Immature natural killer cell (primary cell): Measurements from ENCODE around the gene MTA2. TPM values are rescaled to one million over a fixed set of nuclear protein-coding genes. Genes with fewer than 3 reads are reported as not detected.
"Not testable (repeated sequence)": the region's sequence is repeated elsewhere in the genome, so short reads cannot be mapped to it uniquely, and the experiment has no call there.

ENCODE experiments used
- DNase-seq, 3 donors: peaks; one replicate each; pipeline ENCODE4 v3.0.0; 2022; ENCODE audit warnings: mixed read lengths in 1 of 3
- H3K27ac Mint-ChIP-seq, 6 donors: one replicate each; pipeline ENCODE4 v1.8.0; 2020; ENCODE audit warnings: mixed read lengths in 6 of 6, mild to moderate bottlenecking in 5 of 6, inconsistent platforms in 4 of 6, moderate library complexity in 3 of 6
- H3K27me3 Mint-ChIP-seq, 3 donors: one replicate each; pipeline ENCODE4 v1.8.0; 2020 to 2021; ENCODE audit warnings: low read depth in 3 of 3, mild to moderate bottlenecking in 3 of 3, mixed read lengths in 3 of 3, moderate library complexity in 3 of 3, inconsistent platforms in 1 of 3
- H3K36me3 Mint-ChIP-seq, 3 donors: one replicate each; pipeline ENCODE4 v1.8.0; 2020; ENCODE audit warnings: mixed read lengths in 3 of 3, inconsistent platforms in 2 of 3, mild to moderate bottlenecking in 2 of 3
- H3K4me1 Mint-ChIP-seq, 2 donors: one replicate each; pipeline ENCODE4 v1.8.0; 2020; ENCODE audit warnings: inconsistent platforms in 2 of 2, mild to moderate bottlenecking in 2 of 2, mixed read lengths in 2 of 2, moderate library complexity in 1 of 2
- H3K4me3 Mint-ChIP-seq, 5 donors: one replicate each; pipeline ENCODE4 v1.8.0; 2020; ENCODE audit warnings: mild to moderate bottlenecking in 5 of 5, mixed read lengths in 5 of 5, inconsistent platforms in 3 of 5, moderate library complexity in 3 of 5
- H3K9me3 Mint-ChIP-seq, 6 donors: one replicate each; pipeline ENCODE4 v1.8.0; 2020; ENCODE audit warnings: mild to moderate bottlenecking in 6 of 6, mixed read lengths in 6 of 6, inconsistent platforms in 4 of 6, moderate library complexity in 3 of 6
- polyA plus RNA-seq, 3 donors: library from polyadenylated mRNA; unstranded; fragments of 300-500 nt; fragmentation: Illumina TruSeq; gene quantifications; one replicate each; pipeline ENCODE4 v1.2.3, GENCODE V29; 2021

MTA2 gene
- polyA plus RNA-seq, 3 donors from 2014 or later, result 9.7 to 48.4 (median 22.4) TPM

- Mint-ChIP-seq H3K36me3 (peaks cover 28 to 53% (median 38%) of the 10 kb centered on the region in 3 donors), H3K27ac (peak overlapping the region in 3 of 6 donors; percentile 22 to 75 (median 57)), H3K9me3 (no peaks in the 10 kb centered on the region), H3K4me3 (no peak overlapping the region), H3K4me1 (peaks cover 67 to 75% of the 10 kb centered on the region in 2 donors), H3K27me3 (peaks cover 11 to 25% (median 13%) of the 10 kb centered on the region in 3 donors)
- no peak for DNase-seq
Observed at GRCh38 chr11:62595124-62595523, 6.5 kb downstream of the MTA2 start.

GRCh38 chr11:62593434-62594044 lies 8.1 kb downstream of the MTA2 start:
- Mint-ChIP-seq H3K9me3 (no peaks in the 10 kb centered on the region), H3K4me3 (peak overlapping the region; percentile 76 to 84 (median 82)), H3K4me1 (peaks cover 55 to 66% of the 10 kb centered on the region in 2 donors), H3K27me3 (peaks cover 8 to 17% (median 11%) of the 10 kb centered on the region in 3 donors), H3K36me3 (peaks cover 15 to 40% (median 27%) of the 10 kb centered on the region in 3 donors), H3K27ac (peak overlapping the region; percentile 84 to 100 (median 98))
- DNase-seq, result peak; percentile 65 to 74 (median 68)

- Mint-ChIP-seq H3K36me3 (peaks cover 10 to 34% (median 25%) of the 10 kb centered on the region in 3 donors), H3K27ac (peak overlapping the region; percentile 93 to 100 (median 98)), H3K27me3 (peaks cover 8 to 17% (median 10%) of the 10 kb centered on the region in 3 donors), H3K9me3 (no peaks in the 10 kb centered on the region), H3K4me1 (peaks cover 50 to 61% of the 10 kb centered on the region in 2 donors), H3K4me3 (peak overlapping the region in 2 of 5 donors; percentile 76 to 94)
- DNase-seq, result no peak
Observed at GRCh38 chr11:62592989-62593421, 8.7 kb downstream of the MTA2 start.

GRCh38 chr11:62592146-62592815 lies 9.4 kb downstream of the MTA2 start:
- Mint-ChIP-seq H3K27me3 (peaks cover 8 to 17% (median 10%) of the 10 kb centered on the region in 3 donors), H3K36me3 (peaks cover 10 to 33% (median 19%) of the 10 kb centered on the region in 3 donors), H3K4me1 (peaks cover 45 to 54% of the 10 kb centered on the region in 2 donors), H3K27ac (peak overlapping the region; percentile 93 to 100 (median 98)), H3K4me3 (peak overlapping the region; percentile 91 to 98 (median 94)), H3K9me3 (no peaks in the 10 kb centered on the region)
- DNase-seq, result no peak

GRCh38 chr11:62591448-62592145 lies 10.1 kb downstream of the MTA2 start, which contains the start of gene TUT1:
Gene TUT1, minus strand, starts transcription at chr11:62591523. Its CDS starts 38 bp downstream, at chr11:62591485.
- Mint-ChIP-seq H3K36me3 (peaks cover 10 to 30% (median 16%) of the 10 kb centered on the region in 3 donors), H3K27me3 (peaks cover 8 to 17% (median 10%) of the 10 kb centered on the region in 3 donors), H3K27ac (peak within 1 kb of the TSS; percentile 93 to 100 (median 98)), H3K4me3 (peak within 1 kb of the TSS; percentile 91 to 98 (median 94)), H3K9me3 (no peaks in the 10 kb centered on the region), H3K4me1 (peaks cover 43 to 51% of the 10 kb centered on the region in 2 donors)
- DNase-seq, result peak; percentile 97 to 98 (median 98)

GRCh38 chr11:62588966-62589637 lies 12.6 kb downstream of the MTA2 start:
- Mint-ChIP-seq H3K9me3 (no peaks in the 10 kb centered on the region), H3K4me3 (peak overlapping the region in 1 of 5 donors; percentile 27), H3K36me3 (peaks cover 6 to 17% (median 8%) of the 10 kb centered on the region in 3 donors), H3K27me3 (peaks cover 8 to 17% (median 10%) of the 10 kb centered on the region in 3 donors), H3K4me1 (peaks cover 40 to 45% of the 10 kb centered on the region in 2 donors), H3K27ac (peak overlapping the region in 4 of 6 donors; percentile 31 to 100 (median 96))
- DNase-seq, result no peak

- not testable (repeated sequence) for H3K4me3 Mint-ChIP-seq, H3K27me3 Mint-ChIP-seq, H3K27ac Mint-ChIP-seq, DNase-seq, H3K4me1 Mint-ChIP-seq, H3K9me3 Mint-ChIP-seq
- peaks cover 3 to 19% (median 10%) of the 10 kb centered on the region in 3 donors for H3K36me3 Mint-ChIP-seq
Observed at GRCh38 chr11:62585356-62585755, 16.3 kb downstream of the MTA2 start.

GRCh38 chr11:62581735-62582134 lies 19.9 kb downstream of the MTA2 start:
- not testable (repeated sequence) for DNase-seq, H3K4me1 Mint-ChIP-seq, H3K27ac Mint-ChIP-seq, H3K4me3 Mint-ChIP-seq, H3K27me3 Mint-ChIP-seq, H3K9me3 Mint-ChIP-seq
- peaks cover 3 to 22% (median 12%) of the 10 kb centered on the region in 3 donors for H3K36me3 Mint-ChIP-seq

- H3K4me1 Mint-ChIP-seq, result no peaks in the 10 kb centered on the region
- H3K4me3 Mint-ChIP-seq, result no peak overlapping the region
- H3K9me3 Mint-ChIP-seq, result no peaks in the 10 kb centered on the region
- peaks cover 3 to 24% (median 14%) of the 10 kb centered on the region in 3 donors for H3K36me3 Mint-ChIP-seq
- H3K27me3 Mint-ChIP-seq, result no peaks in the 10 kb centered on the region
- DNase-seq, result no peak
- H3K27ac Mint-ChIP-seq, result peak overlapping the region in 1 of 6 donors; percentile 36
Observed at GRCh38 chr11:62580959-62581715, 20.5 kb downstream of the MTA2 start.

GRCh38 chr11:62579252-62579651 lies 22.4 kb downstream of the MTA2 start:
- DNase-seq, result no peak
- no peak overlapping the region for H3K4me3 Mint-ChIP-seq
- H3K9me3 Mint-ChIP-seq, result no peaks in the 10 kb centered on the region
- H3K27me3 Mint-ChIP-seq, result no peaks in the 10 kb centered on the region
- H3K4me1 Mint-ChIP-seq, result peaks cover 8% of the 10 kb centered on the region in 2 donors
- no peak overlapping the region for H3K27ac Mint-ChIP-seq
- H3K36me3 Mint-ChIP-seq, result peaks cover 3 to 20% (median 14%) of the 10 kb centered on the region in 3 donors

- no peak overlapping the region for H3K4me3 Mint-ChIP-seq
- no peak overlapping the region for H3K27ac Mint-ChIP-seq
- H3K27me3 Mint-ChIP-seq, result peaks cover 5 to 6% (median 6%) of the 10 kb centered on the region in 3 donors
Observed at GRCh38 chr11:62578541-62578940, 23.1 kb downstream of the MTA2 start.

GRCh38 chr11:62577046-62577714 lies 24.5 kb downstream of the MTA2 start:
- Mint-ChIP-seq H3K9me3 (no peaks in the 10 kb centered on the region), H3K4me1 (peaks cover 28 to 29% of the 10 kb centered on the region in 2 donors), H3K4me3 (no peak overlapping the region), H3K27me3 (peaks cover 5 to 11% (median 6%) of the 10 kb centered on the region in 3 donors), H3K36me3 (peaks cover 3 to 24% (median 10%) of the 10 kb centered on the region in 3 donors), H3K27ac (no peak overlapping the region)
- no peak for DNase-seq

More at GRCh38 chr11:62578541-62578940, 23.1 kb downstream of the MTA2 start:
- no peak for DNase-seq
- peaks cover 15% of the 10 kb centered on the region in 2 donors for H3K4me1 Mint-ChIP-seq
- no peaks in the 10 kb centered on the region for H3K9me3 Mint-ChIP-seq
- peaks cover 3 to 20% (median 14%) of the 10 kb centered on the region in 3 donors for H3K36me3 Mint-ChIP-seq
